Ishikawa (cell line): Measurements from ENCODE around the gene SLC15A4.

Experiments used
- CEBPB ChIP-seq: IDR thresholded peaks from 2 replicates; pipeline ENCODE4 v1.6.1; 2012
- CREB1 ChIP-seq: IDR thresholded peaks from 2 replicates; pipeline ENCODE4 v1.6.1; 2012; ENCODE audit warnings: low read depth
- EGR1 ChIP-seq: IDR thresholded peaks from 2 replicates; pipeline ENCODE4 v1.6.1; 2012
- EP300 ChIP-seq: IDR thresholded peaks from 2 replicates; pipeline ENCODE4 v1.6.1; 2012; ENCODE audit warnings: borderline replicate concordance
- FOXM1 ChIP-seq: IDR thresholded peaks from 2 replicates; pipeline ENCODE4 v1.6.1; 2012; ENCODE audit warnings: low read depth, borderline replicate concordance
- NFIC ChIP-seq: IDR thresholded peaks from 2 replicates; pipeline ENCODE4 v1.6.1; 2012
- RAD21 ChIP-seq: IDR thresholded peaks from 2 replicates; pipeline ENCODE4 v1.6.1; 2012; ENCODE audit warnings: low read depth
- TAF1 ChIP-seq: IDR thresholded peaks from 2 replicates; pipeline ENCODE4 v1.6.1; 2012; ENCODE audit warnings: low read depth, mild to moderate bottlenecking
- TCF12 ChIP-seq: IDR thresholded peaks from 2 replicates; pipeline ENCODE4 v1.6.1; 2012; ENCODE audit warnings: low read depth
- TEAD4 ChIP-seq: IDR thresholded peaks from 2 replicates; pipeline ENCODE4 v1.6.1; 2012
- YY1 ChIP-seq: IDR thresholded peaks from 2 replicates; pipeline ENCODE4 v1.6.1; 2012; ENCODE audit warnings: low read depth
- ZBTB7A ChIP-seq: IDR thresholded peaks from 2 replicates; pipeline ENCODE4 v1.6.1; 2012; ENCODE audit warnings: low read depth
- TF ChIP-seq, protein P1 (sequence below): IDR thresholded peaks from 2 replicates; pipeline ENCODE4 v1.6.1; 2012; ENCODE audit warnings: low read depth, mild to moderate bottlenecking
- TF ChIP-seq, protein P2 (sequence below): IDR thresholded peaks from 2 replicates; pipeline ENCODE4 v1.6.1; 2012
- TF ChIP-seq, protein P3 (sequence below): IDR thresholded peaks from 2 replicates; pipeline ENCODE4 v1.6.1; 2012

The SLC15A4 gene

DNA sequence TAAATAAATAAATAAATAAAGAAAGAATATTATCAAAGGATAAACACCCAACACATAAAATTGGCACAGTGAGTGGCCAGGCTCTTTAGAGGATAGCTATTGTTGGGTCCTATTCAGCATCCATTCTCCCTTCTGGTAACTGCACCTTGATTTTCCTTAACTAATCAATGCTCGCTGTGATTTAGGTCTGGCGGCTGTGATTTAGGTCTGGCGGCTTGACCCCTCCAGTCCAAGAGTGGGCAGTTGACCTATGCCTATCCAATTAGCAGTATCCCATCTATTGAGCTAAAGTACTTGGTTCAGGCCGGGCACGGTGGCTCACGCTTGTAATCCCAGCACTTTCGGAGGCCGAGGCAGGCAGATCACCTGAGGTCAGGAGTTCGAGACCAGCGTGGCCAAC is 9.7 kb upstream of the SLC15A4 start:
- TF ChIP-seq, protein P1, sequence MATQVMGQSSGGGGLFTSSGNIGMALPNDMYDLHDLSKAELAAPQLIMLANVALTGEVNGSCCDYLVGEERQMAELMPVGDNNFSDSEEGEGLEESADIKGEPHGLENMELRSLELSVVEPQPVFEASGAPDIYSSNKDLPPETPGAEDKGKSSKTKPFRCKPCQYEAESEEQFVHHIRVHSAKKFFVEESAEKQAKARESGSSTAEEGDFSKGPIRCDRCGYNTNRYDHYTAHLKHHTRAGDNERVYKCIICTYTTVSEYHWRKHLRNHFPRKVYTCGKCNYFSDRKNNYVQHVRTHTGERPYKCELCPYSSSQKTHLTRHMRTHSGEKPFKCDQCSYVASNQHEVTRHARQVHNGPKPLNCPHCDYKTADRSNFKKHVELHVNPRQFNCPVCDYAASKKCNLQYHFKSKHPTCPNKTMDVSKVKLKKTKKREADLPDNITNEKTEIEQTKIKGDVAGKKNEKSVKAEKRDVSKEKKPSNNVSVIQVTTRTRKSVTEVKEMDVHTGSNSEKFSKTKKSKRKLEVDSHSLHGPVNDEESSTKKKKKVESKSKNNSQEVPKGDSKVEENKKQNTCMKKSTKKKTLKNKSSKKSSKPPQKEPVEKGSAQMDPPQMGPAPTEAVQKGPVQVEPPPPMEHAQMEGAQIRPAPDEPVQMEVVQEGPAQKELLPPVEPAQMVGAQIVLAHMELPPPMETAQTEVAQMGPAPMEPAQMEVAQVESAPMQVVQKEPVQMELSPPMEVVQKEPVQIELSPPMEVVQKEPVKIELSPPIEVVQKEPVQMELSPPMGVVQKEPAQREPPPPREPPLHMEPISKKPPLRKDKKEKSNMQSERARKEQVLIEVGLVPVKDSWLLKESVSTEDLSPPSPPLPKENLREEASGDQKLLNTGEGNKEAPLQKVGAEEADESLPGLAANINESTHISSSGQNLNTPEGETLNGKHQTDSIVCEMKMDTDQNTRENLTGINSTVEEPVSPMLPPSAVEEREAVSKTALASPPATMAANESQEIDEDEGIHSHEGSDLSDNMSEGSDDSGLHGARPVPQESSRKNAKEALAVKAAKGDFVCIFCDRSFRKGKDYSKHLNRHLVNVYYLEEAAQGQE: no peak
- no peak for TF ChIP-seq ZBTB7A
- TF ChIP-seq EGR1: no peak
- TF ChIP-seq, protein P2, sequence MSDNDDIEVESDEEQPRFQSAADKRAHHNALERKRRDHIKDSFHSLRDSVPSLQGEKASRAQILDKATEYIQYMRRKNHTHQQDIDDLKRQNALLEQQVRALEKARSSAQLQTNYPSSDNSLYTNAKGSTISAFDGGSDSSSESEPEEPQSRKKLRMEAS: no peak
- TF ChIP-seq, protein P3, sequence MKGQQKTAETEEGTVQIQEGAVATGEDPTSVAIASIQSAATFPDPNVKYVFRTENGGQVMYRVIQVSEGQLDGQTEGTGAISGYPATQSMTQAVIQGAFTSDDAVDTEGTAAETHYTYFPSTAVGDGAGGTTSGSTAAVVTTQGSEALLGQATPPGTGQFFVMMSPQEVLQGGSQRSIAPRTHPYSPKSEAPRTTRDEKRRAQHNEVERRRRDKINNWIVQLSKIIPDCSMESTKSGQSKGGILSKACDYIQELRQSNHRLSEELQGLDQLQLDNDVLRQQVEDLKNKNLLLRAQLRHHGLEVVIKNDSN: no peak
- no peak for TF ChIP-seq TCF12
- TF ChIP-seq TEAD4: no peak
- no peak for TF ChIP-seq FOXM1
- TF ChIP-seq NFIC: no peak
- TF ChIP-seq CREB1: no peak
- TF ChIP-seq YY1: no peak

DNA sequence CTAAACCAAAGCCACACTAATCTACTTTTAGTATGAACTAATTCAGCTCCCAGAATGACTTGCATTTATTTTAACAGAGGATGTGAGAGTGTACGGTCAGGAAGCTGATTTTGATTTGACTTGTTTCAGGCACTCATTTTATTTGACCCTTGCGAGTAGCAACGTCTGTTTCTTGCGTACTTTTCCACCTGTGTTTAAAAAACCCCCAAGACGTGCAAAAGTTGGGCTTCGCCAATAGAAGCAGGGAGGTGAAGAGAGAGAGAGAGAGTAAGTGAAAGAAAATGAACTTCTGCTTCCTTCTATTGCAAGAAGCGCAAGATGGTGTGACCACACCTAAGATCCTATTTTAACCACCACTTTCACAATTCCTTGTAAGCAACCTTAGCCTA is 6.7 kb upstream of the SLC15A4 start:
- TF ChIP-seq RAD21: no peak
- no peak for TF ChIP-seq YY1
- no peak for TF ChIP-seq TEAD4
- TF ChIP-seq EP300: no peak
- no peak for TF ChIP-seq EGR1
- TF ChIP-seq CEBPB: no peak
- TF ChIP-seq NFIC: no peak
- TF ChIP-seq TCF12: no peak
- TF ChIP-seq ZBTB7A: no peak
- no peak for TF ChIP-seq CREB1
- no peak for TF ChIP-seq FOXM1
- TF ChIP-seq, protein P2: no peak
- TF ChIP-seq TAF1: no peak
- TF ChIP-seq, protein P3: no peak
- TF ChIP-seq, protein P1: no peak

DNA sequence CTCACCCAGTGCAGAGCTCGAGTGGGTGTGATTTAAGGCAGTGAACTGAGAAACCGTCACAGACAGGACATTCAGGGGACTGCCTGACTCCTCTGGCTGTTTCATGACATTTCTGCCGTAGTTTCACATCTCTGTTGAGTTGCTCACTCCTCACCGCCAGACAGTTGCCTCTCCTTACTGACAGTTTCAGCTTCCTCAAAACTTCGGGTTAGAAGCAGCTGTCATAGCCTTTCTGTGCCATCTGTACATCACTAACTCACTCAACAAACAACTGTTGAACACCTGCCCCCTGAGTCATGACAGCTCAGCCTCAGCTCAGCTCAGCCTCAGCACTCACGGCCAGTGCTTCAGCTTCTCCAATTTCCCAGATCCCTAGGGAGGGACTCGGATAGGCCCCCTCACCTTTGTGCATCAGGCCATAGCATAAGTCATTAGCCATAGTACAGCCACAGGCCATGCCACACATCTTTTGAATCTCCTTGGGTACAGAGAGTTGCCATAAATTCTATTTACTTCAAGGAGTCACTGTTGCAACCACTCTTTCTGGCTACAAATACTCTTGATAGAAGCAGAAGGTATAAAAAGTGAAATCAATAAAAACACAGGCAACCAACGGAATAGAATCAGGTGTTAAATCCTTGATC is 6.2 kb upstream of the SLC15A4 start:
- TF ChIP-seq CREB1 (no peak), FOXM1 (no peak), TCF12 (no peak), TEAD4 (no peak), CEBPB (no peak), NFIC (no peak), EP300 (no peak), RAD21 (no peak), ZBTB7A (no peak)
- TF ChIP-seq, protein P3: no peak
- TF ChIP-seq, protein P2: no peak

DNA sequence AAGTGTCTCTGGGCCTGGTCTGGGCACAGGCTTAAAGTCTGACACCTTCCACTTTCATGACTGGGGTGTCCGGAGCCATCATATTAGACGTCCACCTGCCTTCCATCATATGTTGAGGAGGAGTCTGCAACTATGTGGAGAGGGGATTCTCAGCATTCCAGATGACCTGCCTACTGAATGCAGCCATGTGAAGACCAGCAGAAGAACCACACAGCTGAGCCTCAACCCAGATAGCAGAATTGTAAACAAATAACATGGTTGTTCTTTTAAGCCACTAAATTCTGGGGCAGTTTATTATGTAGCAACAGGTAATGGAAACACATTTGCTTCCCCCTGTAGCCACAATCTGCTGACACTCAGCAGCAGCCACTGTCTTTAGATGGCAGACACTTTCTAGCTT is 4.0 kb upstream of the SLC15A4 start:
- TF ChIP-seq NFIC (no peak), CREB1 (no peak), ZBTB7A (no peak), EGR1 (no peak), RAD21 (no peak), FOXM1 (no peak), CEBPB (no peak), TEAD4 (no peak), TCF12 (no peak), TAF1 (no peak), YY1 (no peak), EP300 (no peak)
- TF ChIP-seq, protein P2: no peak
- TF ChIP-seq, protein P1: no peak
- TF ChIP-seq, protein P3: no peak
